ENCODE results near the gene PTCH1.

- TF ChIP-seq CTCF (optimal IDR thresholded peaks at IDR 0.05 in 1 of 3, IDR thresholded peaks at IDR 0.05 in 1 of 3, conservative IDR thresholded peaks at IDR 0.05 in 1 of 3; ENCODE audit: extremely low read depth in 1 of 3, insufficient read depth in 2 of 3, low read length in 3 of 3) (no peak), EZH2 (IDR thresholded peaks at IDR 0.05; ENCODE audit: low read length) (no peak)
Measured at GRCh38 chr9:95493402-95493801, 23.4 kb downstream of the PTCH1 start.

Measured in keratinocyte (primary cell).